Measurements from ENCODE around the gene ADGRF5. TPM values are rescaled to one million over a fixed set of nuclear protein-coding genes. Genes with fewer than 3 reads are reported as not detected.

Gene ADGRF5
- total and polyA plus RNA-seq, 12 donors, result 27.1 to 92.1 (median 35.4) TPM

DNA sequence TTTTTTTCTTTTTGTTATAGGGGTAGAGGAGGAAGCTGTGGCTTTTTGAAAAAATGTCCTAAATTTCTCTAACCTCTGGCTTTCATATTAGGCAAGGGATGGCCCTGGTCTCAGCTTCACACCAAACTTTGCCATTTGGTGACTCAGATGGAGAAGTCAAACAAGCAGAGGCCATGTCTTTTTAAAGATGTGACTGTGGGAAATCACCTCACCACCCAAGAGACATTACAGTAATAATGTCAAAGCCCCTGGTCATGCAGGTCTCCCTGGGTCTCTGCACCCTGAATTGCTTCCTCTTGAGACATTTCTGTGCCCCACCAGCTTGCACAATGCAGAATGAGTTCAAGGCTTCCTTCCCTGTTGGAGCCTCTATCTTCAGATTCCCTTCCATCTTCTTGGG, 39.5 kb upstream of the ADGRF5 start:
- intact Hi-C loops (cut with DNase I), result no loop called here
- Histone ChIP-seq H3K4me3 (no peak overlapping the region), H3K36me3 (no peaks in the 10 kb centered on the region), H3K4me1 (peaks cover 0 to 37% (median 19%) of the 10 kb centered on the region in 9 donors), H3K27ac (no peak overlapping the region), H3K9me3 (no peaks in the 10 kb centered on the region), H3K27me3 (no peaks in the 10 kb centered on the region)
- DNase-seq (no peak), ATAC-seq (no peak)
- TF ChIP-seq, protein P1, sequence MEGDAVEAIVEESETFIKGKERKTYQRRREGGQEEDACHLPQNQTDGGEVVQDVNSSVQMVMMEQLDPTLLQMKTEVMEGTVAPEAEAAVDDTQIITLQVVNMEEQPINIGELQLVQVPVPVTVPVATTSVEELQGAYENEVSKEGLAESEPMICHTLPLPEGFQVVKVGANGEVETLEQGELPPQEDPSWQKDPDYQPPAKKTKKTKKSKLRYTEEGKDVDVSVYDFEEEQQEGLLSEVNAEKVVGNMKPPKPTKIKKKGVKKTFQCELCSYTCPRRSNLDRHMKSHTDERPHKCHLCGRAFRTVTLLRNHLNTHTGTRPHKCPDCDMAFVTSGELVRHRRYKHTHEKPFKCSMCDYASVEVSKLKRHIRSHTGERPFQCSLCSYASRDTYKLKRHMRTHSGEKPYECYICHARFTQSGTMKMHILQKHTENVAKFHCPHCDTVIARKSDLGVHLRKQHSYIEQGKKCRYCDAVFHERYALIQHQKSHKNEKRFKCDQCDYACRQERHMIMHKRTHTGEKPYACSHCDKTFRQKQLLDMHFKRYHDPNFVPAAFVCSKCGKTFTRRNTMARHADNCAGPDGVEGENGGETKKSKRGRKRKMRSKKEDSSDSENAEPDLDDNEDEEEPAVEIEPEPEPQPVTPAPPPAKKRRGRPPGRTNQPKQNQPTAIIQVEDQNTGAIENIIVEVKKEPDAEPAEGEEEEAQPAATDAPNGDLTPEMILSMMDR (IDR thresholded peaks at IDR 0.05), result no peak

DNA sequence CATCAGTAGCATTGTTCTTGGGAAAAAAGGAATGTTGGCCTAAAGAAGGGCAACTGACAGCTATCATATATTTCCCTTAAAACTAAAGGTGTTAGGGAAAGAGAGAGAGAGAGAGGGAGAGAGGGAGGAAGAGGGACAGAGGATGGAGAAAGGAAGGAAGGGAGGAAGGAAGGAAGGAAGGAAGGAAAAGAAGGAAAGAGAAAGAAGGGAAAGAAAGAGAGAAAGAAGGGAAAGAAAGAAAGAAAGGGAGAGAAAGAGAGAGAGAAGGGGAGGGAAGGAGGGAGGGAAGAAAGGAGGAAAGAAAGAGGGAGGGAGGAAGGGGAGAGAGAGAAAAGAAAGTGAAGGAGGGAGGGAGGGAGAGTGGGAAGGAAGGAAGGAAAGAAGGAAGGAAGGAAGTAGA, 37.7 kb upstream of the ADGRF5 start:
- no peaks in the 10 kb centered on the region for H3K9me3 ChIP-seq
- DNase-seq, result no peak
- intact Hi-C loops (cut with DNase I), result no loop called here

DNA sequence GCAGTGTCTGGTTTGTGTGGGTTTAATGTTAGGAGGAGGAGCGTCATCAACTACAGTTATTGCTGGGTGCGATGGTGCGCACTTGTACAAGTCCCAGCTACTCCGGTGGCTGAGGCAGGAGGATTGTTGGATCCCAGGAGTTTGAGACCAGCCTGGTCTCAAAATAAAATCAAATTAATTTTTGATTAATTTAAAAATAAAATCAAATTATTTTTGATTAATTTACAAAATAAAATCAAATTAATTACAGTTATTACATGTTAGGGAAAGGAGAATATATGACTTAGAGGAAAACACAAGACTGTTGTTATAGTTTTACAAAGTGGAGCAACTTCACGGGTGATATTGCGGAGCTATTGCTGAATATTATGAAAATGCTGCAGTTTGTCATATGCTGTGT, 34.7 kb upstream of the ADGRF5 start:
- Histone ChIP-seq H3K36me3 (no peaks in the 10 kb centered on the region), H3K27ac (no peak overlapping the region), H3K27me3 (peaks cover 0 to 4% (median 0%) of the 10 kb centered on the region in 7 donors), H3K9me3 (no peaks in the 10 kb centered on the region), H3K4me3 (no peak overlapping the region), H3K4me1 (peaks cover 0 to 22% (median 9%) of the 10 kb centered on the region in 9 donors)
- 97 to 98% methylated on average over 6 of the region's 6 CpGs for WGBS, 2 donors
- ATAC-seq (no peak), DNase-seq (no peak)
- intact Hi-C loops (cut with DNase I), result no loop called here
- TF ChIP-seq, protein P1 (IDR thresholded peaks at IDR 0.05), result no peak

More for the DNA sequence above, 37.7 kb upstream of the ADGRF5 start:
- TF ChIP-seq, protein P1 (IDR thresholded peaks at IDR 0.05), result no peak
- Histone ChIP-seq H3K27ac (no peak overlapping the region), H3K4me3 (no peak overlapping the region), H3K4me1 (peaks cover 0 to 34% (median 18%) of the 10 kb centered on the region in 9 donors), H3K36me3 (no peaks in the 10 kb centered on the region), H3K27me3 (no peaks in the 10 kb centered on the region)
- no peak for ATAC-seq

DNA sequence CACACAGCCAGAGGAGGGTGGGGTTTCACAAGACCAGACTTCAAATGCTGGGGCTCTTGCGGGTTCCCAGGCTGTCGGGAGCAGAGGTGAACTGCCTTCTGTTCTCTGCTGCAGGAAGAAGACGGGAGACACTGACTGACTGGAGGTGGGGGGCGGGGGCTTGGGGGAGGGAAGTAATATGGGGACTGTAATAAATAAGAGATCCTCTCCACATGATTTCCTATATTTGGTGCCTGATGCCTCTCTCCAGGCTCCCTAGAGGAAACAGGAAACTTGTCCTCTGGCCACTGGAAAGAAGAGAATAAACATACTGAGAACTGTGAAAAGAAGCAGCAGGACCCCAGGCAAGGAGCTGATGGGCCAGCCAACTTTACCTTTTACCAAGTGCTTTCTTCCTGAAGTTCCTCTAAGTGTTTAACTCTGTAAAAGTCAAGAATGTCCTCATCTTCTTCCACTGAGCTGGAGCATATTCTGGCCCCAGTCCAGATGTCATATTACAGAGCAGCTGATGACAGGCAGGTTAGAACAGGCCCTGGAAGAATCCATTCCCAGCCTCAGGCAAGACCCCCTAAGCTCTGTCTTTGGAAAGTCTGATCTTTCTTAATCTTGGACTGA, 33.2 kb upstream of the ADGRF5 start:
- Histone ChIP-seq H3K36me3 (no peaks in the 10 kb centered on the region), H3K27ac (peak overlapping the region in 8 of 10 donors; percentile 17 to 88 (median 72)), H3K9me3 (no peaks in the 10 kb centered on the region), H3K27me3 (peaks cover 0 to 4% (median 0%) of the 10 kb centered on the region in 7 donors), H3K4me3 (peak overlapping the region in 9 of 10 donors; percentile 8 to 54 (median 39)), H3K4me1 (peaks cover 3 to 37% (median 13%) of the 10 kb centered on the region in 9 donors)
- TF ChIP-seq, protein P1 (IDR thresholded peaks at IDR 0.05), result no peak
- 46 to 47% methylated on average over 4 of the region's 4 CpGs for WGBS, 2 donors
- ATAC-seq, result peak in 6 of 8 donors; percentile 23 to 64 (median 54)
- intact Hi-C loops (cut with DNase I), result loop anchor here in 2 of 10 donors (5.0 kb wide), 1 partner anchor 32 kb away; no protein-coding TSS in a partner anchor
- peak in 1 of 2 donors; percentile 10 for DNase-seq
